Endometrium (tissue), 2 donors: ENCODE measurements around the gene GPR4.
"Not testable (repeated sequence)": the region's sequence is repeated elsewhere in the genome, so short reads cannot be mapped to it uniquely, and the experiment has no call there.

Source experiments
- FAIRE-seq: peaks from 2 replicates; lab custom pipeline; 2012; peaks lifted over from hg19 to GRCh38; lab: Jason Lieb, UNC
- donor health status: control.
- donor health status: control.

Gene GPR4

DNA sequence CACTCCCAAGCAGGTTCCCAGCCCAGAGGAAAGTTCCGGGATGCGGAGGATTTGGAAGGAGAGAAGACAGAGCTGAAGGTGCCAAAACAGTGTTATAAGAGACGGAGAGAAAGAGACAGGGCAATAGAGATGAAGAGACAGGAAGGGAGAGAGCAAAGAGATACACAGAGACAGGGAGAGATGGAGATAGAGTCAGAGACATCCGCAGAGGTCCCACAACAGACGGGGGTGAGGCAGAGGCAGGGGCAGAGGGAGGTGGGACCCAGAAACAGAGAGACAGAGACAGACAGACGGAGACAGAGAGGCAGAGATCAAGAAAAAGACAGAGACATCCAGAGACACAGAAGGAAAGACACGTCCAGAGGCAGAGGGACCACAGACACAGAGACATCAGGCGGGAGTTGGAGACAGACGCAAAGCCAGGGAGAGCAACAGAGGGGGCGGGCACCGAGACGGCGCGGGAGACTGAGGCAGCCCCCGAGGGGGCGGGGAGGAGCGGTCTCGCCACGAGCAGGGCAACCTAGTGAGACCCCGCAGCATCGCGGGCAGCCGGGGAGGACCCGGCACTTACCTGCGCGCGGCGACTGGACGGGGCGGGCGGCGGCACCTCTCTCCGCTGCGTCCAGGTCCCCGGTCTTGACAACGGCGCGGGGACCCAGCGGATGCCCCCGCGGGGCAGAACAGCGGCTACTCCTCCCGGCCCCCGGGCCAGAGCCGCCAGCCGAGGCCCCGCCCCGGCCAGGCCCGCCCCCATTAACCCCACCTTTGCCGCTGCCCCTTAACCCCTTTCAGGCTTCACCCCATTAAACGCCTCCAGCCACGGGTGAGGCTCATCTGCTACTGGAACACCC, at the start of gene GPR4:
Gene GPR4 (minus strand): TSS at position 689 of the 851 bp plus-strand sequence. CDS start 10,346 bp downstream, outside the sequence.
- no peak for FAIRE-seq

DNA sequence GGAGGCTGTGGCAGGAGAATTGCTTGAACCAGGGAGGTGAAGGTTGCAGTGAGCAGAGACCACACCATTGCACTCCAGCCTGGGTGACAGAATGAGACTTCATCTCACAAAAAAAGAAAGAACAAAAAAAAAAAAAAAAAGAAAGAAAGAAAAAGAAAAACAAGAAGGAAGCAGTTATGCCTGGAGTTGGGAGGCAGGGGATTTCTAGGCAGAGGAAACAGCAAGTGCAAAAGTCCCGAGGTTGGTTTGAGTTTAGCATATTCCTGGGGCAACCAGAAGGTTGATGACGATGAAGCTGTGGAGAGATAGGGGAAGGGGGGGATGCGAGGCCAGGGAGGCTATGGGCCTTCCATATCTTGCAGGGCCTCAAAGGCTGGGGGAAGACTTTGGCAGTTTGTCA, 48.7 kb upstream of the GPR4 start:
- FAIRE-seq = no peak

DNA sequence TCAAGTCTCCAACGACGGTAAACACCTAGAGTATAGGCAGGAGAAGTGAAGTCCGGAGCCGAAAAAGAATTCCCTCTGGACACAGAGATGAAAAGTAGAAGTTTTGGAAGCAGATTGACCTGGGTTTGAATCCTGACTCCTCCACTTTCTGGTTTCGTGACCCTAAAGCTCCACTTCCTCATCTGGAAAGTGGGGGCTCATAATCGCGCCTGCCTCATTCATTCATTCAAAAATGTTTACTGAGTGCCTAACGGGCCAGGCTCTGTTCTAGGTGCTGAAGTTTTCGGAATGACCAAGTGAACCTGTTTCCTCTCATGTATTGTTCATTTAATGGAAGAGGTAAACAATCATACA, 44.3 kb upstream of the GPR4 start:
- no peak for FAIRE-seq

DNA sequence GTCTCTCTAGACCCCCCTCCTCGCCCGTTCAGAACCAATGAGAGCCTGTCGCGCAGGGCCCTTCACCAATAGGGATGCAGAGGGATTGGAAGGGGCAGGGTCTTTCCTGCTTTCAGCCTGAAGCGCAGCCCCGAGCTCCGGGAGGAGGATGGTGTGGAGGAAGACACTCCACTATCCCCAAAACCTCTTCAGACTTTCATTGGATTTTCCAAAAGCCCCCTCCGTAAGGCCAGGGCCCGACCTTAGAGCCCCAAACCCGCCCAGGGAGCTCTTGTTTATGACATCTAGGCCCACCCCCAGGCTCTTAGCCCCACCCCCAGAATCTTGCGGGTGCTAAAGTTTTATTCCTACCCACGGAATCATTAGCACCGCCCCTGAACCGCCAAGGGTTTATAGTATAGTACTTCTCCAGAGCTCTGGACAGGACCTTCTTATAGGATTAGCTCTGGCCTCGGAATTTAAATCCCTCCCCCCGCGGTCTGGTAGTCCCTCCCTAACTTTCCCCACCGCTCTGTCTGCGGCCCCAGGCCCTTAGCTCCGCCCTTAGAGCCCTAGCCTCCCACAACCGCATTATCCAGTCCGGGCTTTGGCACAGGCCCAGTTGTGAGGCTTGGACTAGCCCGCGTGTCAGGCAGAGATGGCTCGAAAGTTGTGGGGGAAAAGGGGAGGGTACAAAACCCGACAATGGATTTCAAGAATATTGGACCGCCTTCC, 43.8 kb upstream of the GPR4 start:
- no peak for FAIRE-seq

DNA sequence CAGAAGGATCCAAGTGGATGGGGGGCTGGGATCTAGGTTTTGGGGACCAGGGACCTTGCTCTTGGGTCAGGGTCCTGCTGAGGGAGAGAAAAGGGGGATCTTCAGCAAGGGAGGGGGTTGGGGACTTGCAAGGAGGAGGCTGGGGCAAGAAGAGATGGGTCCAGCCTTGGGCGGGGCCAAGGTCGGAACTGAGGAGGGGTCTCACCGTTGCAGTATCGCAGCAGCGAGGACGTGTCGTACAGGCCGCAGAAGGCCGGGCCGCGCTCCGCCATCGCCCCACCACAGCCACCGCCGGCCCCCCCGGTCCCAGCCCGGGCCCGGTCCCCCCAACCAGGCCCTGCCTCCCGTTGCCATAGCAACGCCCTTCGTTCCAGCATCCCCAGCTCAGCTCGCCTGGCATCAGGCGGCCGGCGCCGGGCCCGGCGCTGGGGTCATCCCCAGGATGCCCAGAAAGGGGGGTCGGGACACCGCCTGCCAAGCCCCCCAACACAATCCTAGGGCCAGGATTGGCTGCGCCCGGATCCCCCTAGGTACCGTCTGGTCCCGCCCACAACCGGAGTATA, 43.1 kb upstream of the GPR4 start:
- no peak for FAIRE-seq

DNA sequence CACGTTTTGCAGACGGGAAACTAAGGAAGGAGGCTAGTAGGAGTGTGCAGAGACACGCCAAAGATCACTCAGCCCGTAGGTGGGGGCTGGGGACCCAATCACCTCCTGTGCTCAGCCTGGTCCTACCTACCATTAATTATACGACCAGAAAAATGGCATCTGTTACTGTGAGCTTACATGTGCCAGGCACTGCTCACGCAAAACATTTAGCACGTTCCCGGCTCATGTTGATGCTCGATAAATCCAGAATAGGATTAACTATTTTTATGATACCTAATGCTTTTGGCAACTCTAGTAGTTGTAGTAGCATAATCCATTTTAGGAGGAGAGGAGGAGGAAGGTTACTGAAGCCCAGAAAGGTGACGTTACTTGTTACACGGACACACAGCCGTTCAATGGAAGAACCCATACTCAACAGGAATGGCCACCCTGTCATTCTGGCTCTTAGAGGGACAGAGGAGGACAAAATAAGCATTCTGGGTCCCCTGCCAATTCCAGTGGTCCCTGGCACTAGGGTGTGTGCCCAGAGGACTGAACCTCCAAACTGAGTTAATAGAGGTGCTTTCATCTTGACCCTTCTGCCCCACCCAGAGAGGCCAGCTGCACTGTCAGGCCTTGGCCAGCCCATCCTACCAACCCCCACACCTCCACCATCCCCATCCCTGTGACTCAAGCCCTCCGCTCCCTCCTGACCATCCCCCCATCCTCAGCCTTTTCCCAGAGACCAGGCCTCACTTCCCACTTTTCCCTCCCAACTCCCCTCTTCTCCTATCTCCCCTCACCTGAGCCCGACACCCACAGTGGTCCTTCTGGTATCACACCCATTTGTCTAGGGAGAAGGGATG, 42.1 kb upstream of the GPR4 start:
- FAIRE-seq = no peak

DNA sequence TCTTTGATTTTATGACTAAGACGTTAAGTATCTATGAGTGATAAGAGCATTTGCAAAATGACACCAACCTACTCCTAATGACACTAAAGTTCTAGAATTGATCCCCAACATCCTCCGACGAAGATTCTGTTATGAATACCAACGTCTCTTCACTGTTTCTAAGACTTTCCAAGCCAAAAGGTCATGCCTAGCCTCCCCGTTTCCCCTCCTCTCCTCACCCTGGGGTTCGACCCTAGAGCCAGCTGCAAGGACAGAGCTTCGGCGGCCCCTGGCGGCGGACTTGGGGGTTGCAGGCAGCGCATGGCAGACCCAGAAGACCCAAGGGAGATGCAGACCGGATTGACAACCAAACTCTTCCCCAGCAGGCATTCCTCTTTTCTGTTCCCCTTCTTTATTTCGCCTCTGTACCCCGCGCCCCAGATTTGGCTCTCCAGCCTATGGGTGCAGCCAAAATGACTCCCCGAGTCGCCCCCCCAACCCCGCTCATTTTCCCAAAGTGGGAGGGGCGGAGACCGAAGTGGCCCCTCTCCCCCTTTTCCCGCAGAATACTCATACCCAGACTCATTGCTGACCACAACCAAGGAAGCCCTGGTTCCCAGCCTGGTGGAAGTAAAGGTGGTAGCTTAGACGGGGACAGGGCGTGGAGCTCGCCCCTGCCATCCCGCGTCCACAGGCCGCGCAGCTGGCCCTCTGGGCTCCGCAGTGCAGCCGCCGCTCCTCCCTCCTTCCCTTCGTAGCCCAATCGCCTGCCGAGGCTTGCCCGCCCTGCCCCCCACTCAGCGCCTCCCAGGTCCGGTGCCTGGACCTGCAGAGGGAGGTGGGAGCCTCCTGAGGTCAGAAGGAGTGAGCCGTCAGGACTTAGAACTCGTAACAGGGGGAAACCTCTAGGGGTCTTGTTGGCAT, 41.3 kb upstream of the GPR4 start:
- FAIRE-seq = no peak

DNA sequence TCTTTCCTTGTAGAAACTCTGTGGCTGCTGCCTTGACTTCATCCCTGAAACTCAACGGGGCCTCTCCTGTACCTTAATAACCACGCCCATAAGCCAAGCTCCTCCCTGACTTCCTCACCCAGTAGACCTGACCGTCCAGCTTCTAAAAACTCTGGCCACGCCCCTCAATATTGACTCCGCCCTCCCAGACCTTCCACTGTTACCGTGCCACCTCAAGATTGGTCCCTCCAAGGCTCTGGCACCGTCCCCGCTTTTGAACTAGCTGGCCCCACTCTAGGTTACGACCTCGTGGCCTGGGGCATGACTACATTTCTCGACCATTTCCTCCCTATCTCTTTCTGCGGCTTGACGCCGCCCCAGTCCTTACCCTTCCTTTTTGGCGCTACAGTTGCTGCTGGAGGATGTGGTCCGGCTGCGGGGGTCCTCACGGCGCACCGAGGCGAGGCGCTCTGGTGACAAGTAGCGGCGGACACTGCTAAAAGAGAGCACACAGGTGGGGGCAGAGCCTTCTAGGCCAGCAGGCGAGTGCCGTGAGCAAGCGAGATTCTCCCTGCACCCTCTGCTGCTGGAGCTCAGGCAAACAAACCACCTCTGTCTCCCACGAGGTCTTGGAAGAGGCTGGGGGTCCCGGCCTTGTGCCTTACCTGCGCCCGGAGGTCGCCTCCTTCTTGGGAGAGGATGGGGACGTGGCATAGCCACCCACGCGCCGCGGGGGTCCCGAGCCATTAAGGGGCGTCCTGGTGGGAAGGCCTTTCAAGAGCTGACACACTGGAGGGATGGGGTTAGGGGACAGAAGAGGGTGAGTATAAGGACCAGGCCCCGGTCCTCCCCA, 39.5 kb upstream of the GPR4 start:
- FAIRE-seq = no peak

DNA sequence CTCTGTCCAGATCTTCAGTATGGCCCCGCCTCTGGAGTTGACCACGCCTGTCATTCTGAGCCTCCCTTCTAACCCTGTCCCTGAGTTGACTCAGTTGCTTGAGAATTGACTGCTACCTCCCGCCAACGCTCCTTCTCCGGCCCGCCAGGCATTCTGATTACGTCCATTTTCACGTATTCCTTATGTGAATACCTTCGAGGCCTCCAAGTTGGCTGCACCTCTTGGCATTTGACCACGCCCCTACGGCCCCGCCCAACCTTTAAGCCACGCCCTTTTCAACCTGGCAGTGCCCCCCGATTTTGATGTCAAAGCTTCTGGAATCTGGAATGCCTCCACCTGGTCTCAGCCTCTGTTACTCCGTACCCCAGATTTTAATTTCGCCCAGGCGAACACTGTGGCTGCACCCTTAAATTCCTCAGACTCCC, 38.8 kb upstream of the GPR4 start:
- FAIRE-seq = no peak

DNA sequence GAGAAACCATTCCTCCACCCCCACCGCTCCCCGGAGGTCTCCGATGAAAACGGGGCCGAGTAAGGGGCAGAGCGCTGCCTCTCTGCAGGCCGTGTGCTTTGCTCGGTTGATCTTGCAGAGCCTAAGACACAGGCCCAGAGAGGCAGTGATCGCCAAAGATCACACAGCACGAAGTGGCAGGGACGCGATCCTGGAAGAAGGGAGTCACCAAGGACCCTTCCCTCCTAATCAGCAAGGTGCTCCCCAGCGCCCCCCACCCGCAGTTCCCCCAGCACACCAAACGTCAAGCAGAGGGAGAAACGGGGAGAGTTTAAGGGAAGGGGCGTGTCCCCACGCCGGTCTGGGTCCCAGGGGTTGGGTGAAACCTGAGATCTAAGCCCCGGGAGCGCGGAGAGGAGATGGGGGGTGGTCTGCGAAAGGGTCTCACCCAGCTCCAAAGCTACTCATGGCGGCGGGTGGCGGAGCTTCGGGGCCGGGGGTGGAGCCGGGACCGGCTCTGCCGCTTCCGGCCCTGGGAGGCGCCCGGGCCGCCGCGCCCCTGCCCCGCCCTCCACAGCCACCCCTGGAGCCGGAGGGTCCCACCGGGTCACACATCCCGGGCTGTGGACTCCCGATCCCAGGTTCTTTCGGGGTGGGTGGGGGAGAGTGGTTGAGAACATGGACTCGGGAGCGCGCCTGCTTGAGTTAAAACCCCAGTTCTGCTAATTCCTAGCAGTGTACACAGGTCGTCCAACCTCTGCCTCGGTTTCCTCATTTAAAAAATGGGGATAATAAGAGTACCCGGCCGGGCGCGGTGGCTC, 37.1 kb upstream of the GPR4 start, which contains the start of gene EML2:
Gene EML2 (minus strand): TSS at position 468 of the 800 bp plus-strand sequence. CDS start 21 bp downstream, at position 447.
- FAIRE-seq = no peak

DNA sequence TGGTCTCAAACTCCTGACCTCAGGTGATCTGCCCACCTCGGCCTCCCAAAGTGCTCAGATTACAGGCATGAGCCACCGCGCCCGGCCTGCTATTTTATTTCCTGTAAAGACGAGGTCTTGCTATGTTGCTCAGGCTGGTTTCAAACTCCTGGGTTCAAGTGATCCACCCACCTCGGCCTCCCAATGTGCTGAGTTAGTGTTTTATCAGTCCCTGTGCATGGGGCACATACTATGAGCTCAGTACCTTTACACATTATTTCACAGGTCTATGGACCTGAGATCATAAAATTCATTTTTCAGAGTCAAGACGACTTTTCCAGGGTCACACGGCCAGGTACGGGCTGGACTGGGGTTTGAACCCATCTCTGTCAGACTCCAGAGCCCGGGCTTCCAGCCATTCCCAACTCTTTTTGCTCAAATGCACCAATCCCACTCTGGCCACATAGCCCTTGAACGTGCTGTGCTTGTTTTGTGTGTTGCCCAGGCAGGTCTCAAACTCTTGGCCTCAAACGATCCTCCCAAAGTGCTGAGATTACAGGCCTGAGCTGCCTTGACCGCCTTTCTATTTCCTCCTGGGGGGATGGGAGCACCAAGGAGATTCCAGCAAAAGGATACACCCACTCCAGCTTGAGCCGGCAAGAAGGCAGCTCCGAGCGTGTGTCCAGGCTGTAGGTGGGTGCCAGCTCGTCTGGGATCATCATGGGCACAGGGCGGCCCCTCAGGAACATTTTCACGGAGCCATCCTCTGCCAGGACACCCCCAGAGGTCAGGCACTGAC, 36.1 kb upstream of the GPR4 start:
- no peak for FAIRE-seq

DNA sequence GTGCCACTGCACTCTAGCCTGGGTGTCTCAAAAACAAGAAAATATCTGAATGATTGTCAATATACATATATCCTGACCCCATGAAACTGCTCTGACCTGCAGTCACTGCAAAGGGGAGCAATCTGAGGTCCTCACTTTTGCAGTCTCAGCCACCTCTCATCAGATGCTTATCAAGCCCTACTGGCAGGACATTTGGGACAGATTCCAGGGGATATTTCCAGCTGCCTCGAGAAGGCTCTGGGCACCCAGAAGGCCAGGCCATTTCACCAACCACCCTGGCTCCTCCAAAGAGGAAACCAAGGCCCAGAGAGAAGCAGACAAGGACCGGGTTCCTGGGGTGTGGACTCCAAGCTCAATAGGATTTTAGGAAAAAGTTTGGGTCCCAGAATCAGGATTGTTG, 34.9 kb upstream of the GPR4 start:
- no peak for FAIRE-seq

DNA sequence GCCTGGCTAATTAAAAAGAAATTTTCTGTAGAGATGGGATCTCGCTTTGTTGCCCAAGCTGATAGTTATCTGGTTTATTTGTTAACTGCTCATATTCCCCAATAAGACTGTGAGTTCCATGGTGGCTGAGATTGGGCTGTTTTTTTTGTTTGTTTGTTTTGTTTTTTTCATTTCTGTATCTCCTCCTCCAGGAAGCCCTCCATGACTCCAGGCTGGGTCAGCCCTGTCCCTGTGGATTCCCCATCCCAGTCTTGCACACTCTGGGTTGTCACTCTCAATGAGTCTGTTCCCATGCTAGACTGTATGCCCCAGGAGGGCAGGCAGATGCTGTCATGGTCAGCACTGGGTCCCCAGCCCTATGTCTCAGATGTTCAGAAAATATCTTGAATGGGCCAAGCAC, 34.3 kb upstream of the GPR4 start:
- FAIRE-seq = no peak

DNA sequence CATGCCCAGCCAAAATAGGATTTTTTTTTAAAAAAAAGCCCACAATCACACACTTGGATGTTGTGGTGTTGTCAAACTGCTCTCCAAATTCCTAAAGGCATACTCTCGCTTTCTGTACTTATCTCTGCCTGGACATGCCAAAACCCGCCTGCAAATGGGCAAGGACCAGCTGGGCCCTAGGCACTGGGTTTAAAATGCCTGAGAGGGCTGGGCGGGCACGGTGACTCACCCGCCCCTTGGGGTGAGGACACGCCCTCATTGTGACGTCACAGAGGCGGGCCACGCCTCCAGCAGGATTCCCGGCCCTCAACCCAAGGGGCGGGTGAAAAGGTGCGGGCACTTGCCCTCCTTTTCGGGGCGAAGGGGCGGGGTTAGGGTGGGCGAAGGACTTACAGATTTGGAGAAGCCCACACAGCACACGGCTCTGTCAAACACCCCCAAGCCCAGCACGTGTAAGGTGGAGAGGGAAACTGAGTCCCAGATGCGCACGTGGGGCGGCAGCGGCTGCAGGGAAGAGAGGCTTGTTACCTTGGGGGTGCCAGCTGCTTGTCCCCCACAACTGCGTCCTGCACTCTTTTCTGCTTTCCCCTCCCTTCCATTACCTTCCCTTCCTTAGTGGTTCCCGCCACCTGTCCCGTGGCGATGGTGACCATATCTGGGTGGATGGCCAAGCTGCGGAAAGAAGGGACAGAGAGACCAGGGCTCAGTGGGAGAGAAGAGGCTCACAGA, 30.6 kb upstream of the GPR4 start:
- FAIRE-seq = no peak

DNA sequence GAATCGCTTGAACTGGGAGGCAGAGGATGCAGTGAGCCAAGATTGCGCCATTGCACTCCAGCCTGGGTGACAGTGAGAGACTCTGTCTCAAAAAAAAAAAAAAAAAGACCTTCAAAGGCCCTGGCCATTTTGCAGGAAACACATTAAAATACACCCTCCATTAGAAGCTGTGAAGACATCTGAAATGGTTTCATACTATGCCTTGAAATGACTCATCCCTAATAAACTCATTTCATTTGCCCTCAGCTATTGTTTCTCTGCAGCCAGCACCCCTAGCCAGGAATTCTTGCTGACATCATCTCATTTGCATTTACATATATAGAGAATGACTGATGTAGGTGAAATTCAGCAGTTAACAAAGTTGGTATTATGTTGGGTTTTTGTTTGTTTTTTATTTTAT, 28.5 kb upstream of the GPR4 start:
- no peak for FAIRE-seq

DNA sequence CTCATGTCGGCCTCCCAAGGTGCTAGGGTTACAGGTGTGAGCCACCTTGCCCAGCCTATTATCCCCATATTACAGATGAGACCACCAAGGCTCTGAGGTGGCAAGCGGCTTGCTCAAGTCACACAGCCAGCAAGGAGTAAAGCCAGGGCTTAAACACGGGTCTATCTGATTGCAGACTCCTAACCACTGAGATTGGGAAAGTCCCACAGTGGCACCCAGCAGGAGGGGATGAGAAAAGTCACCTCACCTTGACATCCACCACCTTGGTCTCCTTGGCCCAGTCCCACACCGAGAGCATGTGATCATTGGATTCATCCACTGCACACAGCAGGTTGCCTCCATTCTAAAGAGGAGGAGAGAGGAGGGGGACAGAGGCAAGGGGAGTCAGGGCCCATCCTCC, 27.7 kb upstream of the GPR4 start:
- no peak for FAIRE-seq

DNA sequence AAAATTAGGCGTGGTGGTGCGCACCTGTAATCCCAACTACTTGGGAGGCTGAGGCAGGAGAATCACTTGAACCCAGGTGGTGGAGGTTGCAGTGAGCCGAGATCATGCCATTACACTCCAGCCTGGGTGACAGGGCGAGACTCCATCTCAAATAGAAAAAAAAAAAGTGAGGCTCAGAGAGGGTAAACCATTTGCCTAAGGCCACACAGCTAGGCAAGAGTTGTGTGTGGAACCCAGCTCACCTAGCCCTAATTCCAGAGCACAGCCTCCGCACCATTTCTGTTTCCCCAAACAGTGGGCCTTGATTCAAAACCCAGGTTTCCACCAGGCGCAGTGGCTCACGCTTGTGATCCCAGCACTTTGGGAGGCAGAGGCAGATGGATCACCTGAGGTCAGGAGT, 26.2 kb upstream of the GPR4 start:
- not testable (repeated sequence) for FAIRE-seq

DNA sequence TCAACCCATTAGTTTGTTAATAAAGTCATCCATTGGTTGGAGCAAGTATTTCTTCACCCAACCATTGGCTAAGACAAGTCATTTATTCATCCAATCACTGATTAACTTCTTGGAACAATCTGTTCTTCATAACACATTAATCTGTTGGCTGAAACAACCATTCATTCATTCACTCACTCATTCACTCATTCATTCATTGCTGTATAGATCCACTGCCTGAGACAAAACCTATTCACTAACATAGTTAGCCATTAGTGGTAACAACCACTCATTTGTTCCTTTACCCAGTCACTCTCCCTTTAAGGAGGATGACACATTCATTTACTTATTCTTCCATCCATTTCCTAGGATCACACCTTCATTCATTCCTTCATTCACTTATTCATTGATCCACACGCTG, 22.0 kb upstream of the GPR4 start:
- FAIRE-seq = no peak
